Measurements from ENCODE around the gene CSRP1. TPM values are rescaled to one million over a fixed set of nuclear protein-coding genes. Genes with fewer than 3 reads are reported as not detected.

CSRP1 gene
- total RNA-seq, 4 donors from 2014 or later = 22.7 to 91.1 (median 68.9) TPM

DNA sequence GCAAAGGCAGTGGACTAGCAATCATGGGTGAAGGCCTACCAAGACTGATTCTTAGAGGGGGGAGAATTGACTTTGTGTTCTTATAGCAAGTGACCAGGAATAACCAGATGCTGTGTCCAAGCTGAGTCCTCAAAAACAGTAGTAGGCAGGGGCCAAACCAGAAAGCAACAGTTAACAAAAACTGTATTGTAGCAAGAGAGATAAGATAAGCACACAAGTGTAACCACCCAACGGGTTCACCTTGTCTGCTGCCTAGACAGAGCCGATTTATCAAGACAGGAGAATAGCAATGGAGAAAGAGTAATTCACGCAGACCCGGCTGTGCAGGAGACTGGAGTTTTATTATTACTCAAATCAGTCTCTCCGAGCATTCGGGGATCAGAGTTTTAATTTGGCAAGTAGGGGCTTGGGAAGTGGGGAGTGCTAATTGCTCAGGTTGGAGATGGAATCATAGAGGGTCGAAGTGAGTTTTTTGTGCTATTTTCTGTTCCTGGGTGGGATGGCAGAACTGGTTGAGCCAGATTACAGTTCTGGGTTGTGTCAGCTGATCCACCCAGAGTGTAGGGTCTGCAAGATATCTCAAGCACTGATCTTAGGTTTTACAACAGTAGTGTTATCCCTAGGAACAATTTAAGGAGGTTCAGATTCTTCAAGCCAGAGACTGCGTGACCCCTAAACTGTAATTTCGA is 8.3 kb upstream of the CSRP1 start:
- H3K9me3 ChIP-seq = no peaks in the 10 kb centered on the region
- H3K27me3 ChIP-seq = no peaks in the 10 kb centered on the region
- intact Hi-C loops (cut with DNase I; ENCODE audit: low total_unique reads) = no loop called here
- no peaks in the 10 kb centered on the region for H3K36me3 ChIP-seq
- no peak overlapping the region for H3K27ac ChIP-seq
- DNase-seq (no peak), ATAC-seq (no peak)
- H3K4me3 ChIP-seq = no peak overlapping the region
- TF ChIP-seq CTCF (IDR thresholded peaks at IDR 0.05 in 4 of 5, conservative IDR thresholded peaks at IDR 0.05 in 1 of 5) = no peak
- in situ Hi-C loops (cut with MboI; ENCODE audit: low sequenced_read_pairs in 4 of 4) = loop anchor here (5.0 to 10.0 kb wide), 2 partner anchors 33 to 70 kb away; no protein-coding TSS in a partner anchor
- peaks cover 11 to 18% of the 10 kb centered on the region in 2 donors for H3K4me1 ChIP-seq

GRCh38 chr1:201514466-201514865 is 7.5 kb upstream of the CSRP1 start:
- H3K4me3 ChIP-seq = no peak overlapping the region
- no peak for DNase-seq
- TF ChIP-seq POLR2A (IDR thresholded peaks at IDR 0.05) (no peak), CTCF (IDR thresholded peaks at IDR 0.05 in 4 of 5, conservative IDR thresholded peaks at IDR 0.05 in 1 of 5) (no peak)
- no peak for ATAC-seq
- intact Hi-C loops (cut with DNase I; ENCODE audit: low total_unique reads) (no loop called here), in situ Hi-C loops (cut with MboI; ENCODE audit: low sequenced_read_pairs in 4 of 4) (loop anchor here (5.0 to 10.0 kb wide), 2 partner anchors 67 to 70 kb away; no protein-coding TSS in a partner anchor)
- no peaks in the 10 kb centered on the region for H3K9me3 ChIP-seq
- no peak overlapping the region for H3K27ac ChIP-seq
- peaks cover 11 to 18% of the 10 kb centered on the region in 2 donors for H3K4me1 ChIP-seq
- H3K36me3 ChIP-seq = no peaks in the 10 kb centered on the region
- H3K27me3 ChIP-seq = no peaks in the 10 kb centered on the region

DNA sequence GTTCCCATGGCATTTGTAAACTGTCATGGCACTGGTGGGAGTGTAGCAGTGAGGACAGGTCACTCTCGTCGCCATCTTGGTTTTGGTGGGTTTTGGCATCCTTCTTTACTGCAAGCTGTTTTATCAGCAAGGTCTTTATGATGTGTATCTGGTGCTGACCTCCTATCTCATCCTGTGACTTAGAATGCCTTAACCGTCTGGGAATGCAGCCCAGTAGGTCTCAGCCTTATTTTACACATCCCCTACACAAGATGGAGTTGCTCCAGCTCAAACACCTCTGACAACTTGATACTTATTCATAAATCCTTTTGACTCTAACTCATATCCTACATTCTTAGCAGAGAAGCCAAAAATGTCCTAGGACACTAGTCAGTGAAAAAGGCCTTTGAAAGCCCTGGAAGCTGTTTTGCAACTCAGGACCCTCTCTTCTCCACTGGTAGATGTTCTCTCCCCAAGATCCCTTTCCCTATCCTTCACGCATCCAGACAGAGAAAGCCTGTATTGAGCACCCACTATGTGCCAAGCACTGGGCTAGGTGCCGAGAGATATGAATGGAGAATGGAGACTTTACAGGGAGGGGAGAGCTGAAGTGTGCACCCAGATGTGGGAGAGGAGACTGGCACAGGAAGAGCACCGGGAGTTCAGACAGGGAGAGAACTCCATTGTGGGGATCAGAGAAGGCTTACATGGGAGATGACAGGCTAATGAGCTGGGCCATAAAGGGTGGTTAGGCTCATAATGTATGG is 6.7 kb upstream of the CSRP1 start:
- no peaks in the 10 kb centered on the region for H3K9me3 ChIP-seq
- H3K36me3 ChIP-seq = no peaks in the 10 kb centered on the region
- no peaks in the 10 kb centered on the region for H3K27me3 ChIP-seq
- H3K4me3 ChIP-seq = no peak overlapping the region
- TF ChIP-seq POLR2A (IDR thresholded peaks at IDR 0.05) (no peak), CTCF (IDR thresholded peaks at IDR 0.05 in 4 of 5, conservative IDR thresholded peaks at IDR 0.05 in 1 of 5) (no peak)
- ATAC-seq (no peak), DNase-seq (no peak)
- peaks cover 11 to 18% of the 10 kb centered on the region in 2 donors for H3K4me1 ChIP-seq
- H3K27ac ChIP-seq = peak overlapping the region in 3 of 4 donors; percentile 19 to 43 (median 35)
- intact Hi-C loops (cut with DNase I; ENCODE audit: low total_unique reads) (loop anchor here (1.0 kb wide), 2 partner anchors 31 to 65 kb away; no protein-coding TSS in a partner anchor), in situ Hi-C loops (cut with MboI; ENCODE audit: low sequenced_read_pairs in 4 of 4) (loop anchor here (5.0 to 10.0 kb wide), 2 partner anchors 66 to 69 kb away; no protein-coding TSS in a partner anchor)

DNA sequence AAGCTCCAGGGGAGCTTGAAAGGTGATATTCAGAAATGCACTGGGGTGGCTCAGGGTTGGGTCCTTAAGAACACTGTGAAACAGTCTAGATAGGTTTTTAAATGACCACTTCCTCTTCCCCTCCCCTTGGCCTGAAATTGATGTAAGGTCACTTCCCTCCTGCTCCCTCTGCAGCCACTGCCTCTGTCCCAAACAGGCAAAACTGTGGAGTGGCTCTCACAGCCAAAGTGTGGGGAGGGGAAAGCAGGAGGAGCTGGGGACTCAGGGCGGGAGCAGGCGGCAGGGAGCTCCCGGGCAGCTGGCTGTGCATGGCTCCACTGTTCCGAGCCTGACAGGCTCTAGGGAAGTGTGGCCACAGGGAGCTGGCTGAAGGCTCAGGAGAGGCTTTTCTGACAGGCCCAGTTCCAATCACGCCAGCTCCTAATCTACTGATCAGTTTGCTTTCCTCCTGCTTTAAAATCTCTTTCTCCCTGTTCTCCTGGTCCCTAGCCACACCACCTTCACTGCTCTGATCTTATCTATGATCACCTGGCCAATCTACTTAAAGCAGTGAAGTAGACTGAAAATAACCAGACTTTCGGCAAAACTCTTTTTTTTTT is 5.1 kb upstream of the CSRP1 start:
- intact Hi-C loops (cut with DNase I; ENCODE audit: low total_unique reads) = no loop called here
- Histone ChIP-seq H3K4me1 (peaks cover 11 to 21% of the 10 kb centered on the region in 2 donors), H3K27ac (peak overlapping the region; percentile 54 to 72 (median 68)), H3K9me3 (no peaks in the 10 kb centered on the region), H3K36me3 (no peaks in the 10 kb centered on the region), H3K27me3 (no peaks in the 10 kb centered on the region), H3K4me3 (no peak overlapping the region)
- DNase-seq (peak in 1 of 2 donors; percentile 43), ATAC-seq (peak; percentile 32 to 34)
- TF ChIP-seq POLR2A (IDR thresholded peaks at IDR 0.05) (no peak), CTCF (IDR thresholded peaks at IDR 0.05 in 4 of 5, conservative IDR thresholded peaks at IDR 0.05 in 1 of 5) (no peak)
- in situ Hi-C loops (cut with MboI; ENCODE audit: low sequenced_read_pairs in 4 of 4) = loop anchor here (5.0 to 10.0 kb wide), 2 partner anchors 65 to 67 kb away; no protein-coding TSS in a partner anchor

Measured in gastrocnemius medialis (tissue), 4 donors.